ENCODE results near the gene ADAMTS20. TPM values are rescaled to one million over a fixed set of nuclear protein-coding genes. Genes with fewer than 3 reads are reported as not detected.
"Not testable (repeated sequence)": the region's sequence is repeated elsewhere in the genome, so short reads cannot be mapped to it uniquely, and the experiment has no call there.

The ADAMTS20 gene
- total RNA-seq, 1 donor = not detected

GRCh38 chr12:43362910-43363694 lies 188.9 kb downstream of the ADAMTS20 start:
- no peak for DNase-seq (ENCODE audit: low read depth in 2 of 3, low spot score in 2 of 3)

GRCh38 chr12:43361031-43361710 lies 190.8 kb downstream of the ADAMTS20 start:
- DNase-seq (ENCODE audit: low read depth in 2 of 3, low spot score in 2 of 3) = no peak

GRCh38 chr12:43360001-43360400 lies 192.0 kb downstream of the ADAMTS20 start:
- DNase-seq (ENCODE audit: low read depth in 2 of 3, low spot score in 2 of 3) = not testable (repeated sequence)

- no peak for DNase-seq (ENCODE audit: low read depth in 2 of 3, low spot score in 2 of 3)
These were observed 194.9 kb downstream of the ADAMTS20 start for GRCh38 chr12:43357141-43357540.

- DNase-seq (ENCODE audit: low read depth in 2 of 3, low spot score in 2 of 3) = no peak
These were observed 200.0 kb downstream of the ADAMTS20 start for GRCh38 chr12:43352001-43352400.

- no peak for DNase-seq (ENCODE audit: low read depth in 2 of 3, low spot score in 2 of 3)
These were observed 202.1 kb downstream of the ADAMTS20 start for GRCh38 chr12:43349863-43350262.

- DNase-seq (ENCODE audit: low read depth in 2 of 3, low spot score in 2 of 3) = no peak
These were observed 203.8 kb downstream of the ADAMTS20 start for GRCh38 chr12:43348221-43348620.

- DNase-seq (ENCODE audit: low read depth in 2 of 3, low spot score in 2 of 3) = no peak
These were observed 205.0 kb downstream of the ADAMTS20 start for GRCh38 chr12:43347026-43347425.

- DNase-seq (ENCODE audit: low read depth in 2 of 3, low spot score in 2 of 3) = no peak
These were observed 207.0 kb downstream of the ADAMTS20 start for GRCh38 chr12:43345023-43345422.

GRCh38 chr12:43341785-43342313 lies 210.2 kb downstream of the ADAMTS20 start:
- not testable (repeated sequence) for DNase-seq (ENCODE audit: low read depth in 2 of 3, low spot score in 2 of 3)

- peak in 2 of 3 donors; percentile 39 to 69 for DNase-seq (ENCODE audit: low read depth in 2 of 3, low spot score in 2 of 3)
These were observed 213.0 kb downstream of the ADAMTS20 start for GRCh38 chr12:43338848-43339526.

GRCh38 chr12:43337571-43338444 lies 214.2 kb downstream of the ADAMTS20 start:
- DNase-seq (ENCODE audit: low read depth in 2 of 3, low spot score in 2 of 3) = no peak

GRCh38 chr12:43336962-43337555 lies 214.9 kb downstream of the ADAMTS20 start:
- DNase-seq (ENCODE audit: low read depth in 2 of 3, low spot score in 2 of 3) = peak in 1 of 3 donors; percentile 54

- no peak for DNase-seq (ENCODE audit: low read depth in 2 of 3, low spot score in 2 of 3)
These were observed 218.4 kb downstream of the ADAMTS20 start for GRCh38 chr12:43333644-43334043.

- DNase-seq (ENCODE audit: low read depth in 2 of 3, low spot score in 2 of 3) = no peak
These were observed 218.9 kb downstream of the ADAMTS20 start for GRCh38 chr12:43332977-43333640.

GRCh38 chr12:43331935-43332334 lies 220.1 kb downstream of the ADAMTS20 start:
- no peak for DNase-seq (ENCODE audit: low read depth in 2 of 3, low spot score in 2 of 3)

GRCh38 chr12:43329375-43329774 lies 222.6 kb downstream of the ADAMTS20 start:
- DNase-seq (ENCODE audit: low read depth in 2 of 3, low spot score in 2 of 3) = no peak

GRCh38 chr12:43325786-43326185 lies 226.2 kb downstream of the ADAMTS20 start:
- DNase-seq (ENCODE audit: low read depth in 2 of 3, low spot score in 2 of 3) = no peak

GRCh38 chr12:43320281-43320680 lies 231.7 kb downstream of the ADAMTS20 start:
- DNase-seq (ENCODE audit: low read depth in 2 of 3, low spot score in 2 of 3) = no peak
